ENCODE data around the gene RSU1.

Gene RSU1

DNA sequence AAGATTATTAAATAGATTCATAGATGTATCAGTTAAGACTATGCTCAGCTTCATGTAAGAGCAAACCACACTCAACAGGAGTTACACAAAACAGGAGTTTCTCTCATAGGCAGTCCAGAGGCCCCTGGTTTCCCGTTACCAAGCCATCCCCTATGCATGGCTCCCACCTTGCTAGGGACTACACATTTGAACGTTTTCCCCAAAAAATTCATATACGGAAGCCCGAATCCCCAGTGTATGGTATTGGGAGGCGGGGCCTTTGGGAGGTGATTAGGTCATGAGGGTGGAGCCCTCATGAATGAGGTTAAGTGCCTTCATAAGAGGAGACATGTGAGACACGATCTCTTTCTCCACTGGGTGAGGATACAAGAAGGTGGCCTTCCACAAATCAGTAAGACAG is 29.1 kb downstream of the RSU1 start:
- ATAC-seq, result no peak
- TF ChIP-seq ZNF8 (CRISPR knock-in tag; IDR thresholded peaks at IDR 0.05) (no peak), TCF4 (CRISPR knock-in tag; IDR thresholded peaks at IDR 0.05; ENCODE audit: borderline replicate concordance) (no peak), ZNF70 (CRISPR knock-in tag; IDR thresholded peaks at IDR 0.05) (no peak), OSR1 (CRISPR knock-in tag; IDR thresholded peaks at IDR 0.05) (no peak), ZC3H10 (CRISPR knock-in tag; IDR thresholded peaks at IDR 0.05) (no peak), ZFP30 (CRISPR knock-in tag; IDR thresholded peaks at IDR 0.05) (no peak), SNAI2 (CRISPR knock-in tag; IDR thresholded peaks at IDR 0.05) (no peak), ZFP3 (CRISPR knock-in tag; IDR thresholded peaks at IDR 0.05) (no peak), TOX (CRISPR knock-in tag; IDR thresholded peaks at IDR 0.05; ENCODE audit: borderline replicate concordance) (no peak), RARB (CRISPR knock-in tag; IDR thresholded peaks at IDR 0.05) (no peak), ESRRG (CRISPR knock-in tag; IDR thresholded peaks at IDR 0.05) (no peak)
- TF ChIP-seq, protein P1, sequence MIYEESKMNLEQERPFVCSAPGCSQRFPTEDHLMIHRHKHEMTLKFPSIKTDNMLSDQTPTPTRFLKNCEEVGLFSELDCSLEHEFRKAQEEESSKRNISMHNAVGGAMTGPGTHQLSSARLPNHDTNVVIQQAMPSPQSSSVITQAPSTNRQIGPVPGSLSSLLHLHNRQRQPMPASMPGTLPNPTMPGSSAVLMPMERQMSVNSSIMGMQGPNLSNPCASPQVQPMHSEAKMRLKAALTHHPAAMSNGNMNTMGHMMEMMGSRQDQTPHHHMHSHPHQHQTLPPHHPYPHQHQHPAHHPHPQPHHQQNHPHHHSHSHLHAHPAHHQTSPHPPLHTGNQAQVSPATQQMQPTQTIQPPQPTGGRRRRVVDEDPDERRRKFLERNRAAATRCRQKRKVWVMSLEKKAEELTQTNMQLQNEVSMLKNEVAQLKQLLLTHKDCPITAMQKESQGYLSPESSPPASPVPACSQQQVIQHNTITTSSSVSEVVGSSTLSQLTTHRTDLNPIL (CRISPR knock-in tag; IDR thresholded peaks at IDR 0.05; ENCODE audit: low read depth), result no peak
- TF ChIP-seq, protein P2, sequence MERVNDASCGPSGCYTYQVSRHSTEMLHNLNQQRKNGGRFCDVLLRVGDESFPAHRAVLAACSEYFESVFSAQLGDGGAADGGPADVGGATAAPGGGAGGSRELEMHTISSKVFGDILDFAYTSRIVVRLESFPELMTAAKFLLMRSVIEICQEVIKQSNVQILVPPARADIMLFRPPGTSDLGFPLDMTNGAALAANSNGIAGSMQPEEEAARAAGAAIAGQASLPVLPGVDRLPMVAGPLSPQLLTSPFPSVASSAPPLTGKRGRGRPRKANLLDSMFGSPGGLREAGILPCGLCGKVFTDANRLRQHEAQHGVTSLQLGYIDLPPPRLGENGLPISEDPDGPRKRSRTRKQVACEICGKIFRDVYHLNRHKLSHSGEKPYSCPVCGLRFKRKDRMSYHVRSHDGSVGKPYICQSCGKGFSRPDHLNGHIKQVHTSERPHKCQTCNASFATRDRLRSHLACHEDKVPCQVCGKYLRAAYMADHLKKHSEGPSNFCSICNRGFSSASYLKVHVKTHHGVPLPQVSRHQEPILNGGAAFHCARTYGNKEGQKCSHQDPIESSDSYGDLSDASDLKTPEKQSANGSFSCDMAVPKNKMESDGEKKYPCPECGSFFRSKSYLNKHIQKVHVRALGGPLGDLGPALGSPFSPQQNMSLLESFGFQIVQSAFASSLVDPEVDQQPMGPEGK (CRISPR knock-in tag; IDR thresholded peaks at IDR 0.05; ENCODE audit: borderline replicate concordance), result no peak

DNA sequence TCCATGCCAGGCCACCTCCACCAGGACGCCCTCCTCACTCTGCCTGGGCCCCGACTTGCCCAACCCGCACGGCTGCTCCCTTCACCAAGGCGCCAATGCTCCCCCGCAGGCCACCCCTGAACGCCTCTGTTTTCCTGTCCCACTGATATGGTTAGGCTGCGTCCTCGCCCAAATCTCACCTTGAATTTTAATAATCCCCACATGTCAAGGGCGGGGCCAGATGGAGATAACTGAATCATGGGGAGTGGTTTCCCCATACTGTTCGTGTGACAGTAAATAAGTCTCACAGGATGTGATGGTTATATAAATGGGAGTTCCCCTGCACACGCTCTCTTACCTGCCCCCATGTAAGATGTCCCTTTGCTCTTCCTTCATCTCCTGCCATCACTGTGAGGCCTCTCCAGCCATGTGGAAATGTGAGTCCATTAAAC is 29.8 kb downstream of the RSU1 start:
- no peak for ATAC-seq
- TF ChIP-seq PPARA (CRISPR knock-in tag; IDR thresholded peaks at IDR 0.05; ENCODE audit: borderline replicate concordance), result no peak
- TF ChIP-seq ZC3H10 (CRISPR knock-in tag; IDR thresholded peaks at IDR 0.05), result no peak
- no peak for TF ChIP-seq ZNF565 (CRISPR knock-in tag; conservative IDR thresholded peaks at IDR 0.05; ENCODE audit: low read depth)
- TF ChIP-seq, protein P3, sequence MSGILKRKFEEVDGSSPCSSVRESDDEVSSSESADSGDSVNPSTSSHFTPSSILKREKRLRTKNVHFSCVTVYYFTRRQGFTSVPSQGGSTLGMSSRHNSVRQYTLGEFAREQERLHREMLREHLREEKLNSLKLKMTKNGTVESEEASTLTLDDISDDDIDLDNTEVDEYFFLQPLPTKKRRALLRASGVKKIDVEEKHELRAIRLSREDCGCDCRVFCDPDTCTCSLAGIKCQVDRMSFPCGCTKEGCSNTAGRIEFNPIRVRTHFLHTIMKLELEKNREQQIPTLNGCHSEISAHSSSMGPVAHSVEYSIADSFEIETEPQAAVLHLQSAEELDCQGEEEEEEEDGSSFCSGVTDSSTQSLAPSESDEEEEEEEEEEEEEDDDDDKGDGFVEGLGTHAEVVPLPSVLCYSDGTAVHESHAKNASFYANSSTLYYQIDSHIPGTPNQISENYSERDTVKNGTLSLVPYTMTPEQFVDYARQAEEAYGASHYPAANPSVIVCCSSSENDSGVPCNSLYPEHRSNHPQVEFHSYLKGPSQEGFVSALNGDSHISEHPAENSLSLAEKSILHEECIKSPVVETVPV (CRISPR knock-in tag; IDR thresholded peaks at IDR 0.05), result no peak
- no peak for TF ChIP-seq BACH2 (CRISPR knock-in tag; IDR thresholded peaks at IDR 0.05; ENCODE audit: borderline replicate concordance)
- no peak for TF ChIP-seq TCF4 (CRISPR knock-in tag; IDR thresholded peaks at IDR 0.05; ENCODE audit: borderline replicate concordance)
- no peak for TF ChIP-seq ISL1 (CRISPR knock-in tag; IDR thresholded peaks at IDR 0.05)
- TF ChIP-seq OSR1 (CRISPR knock-in tag; IDR thresholded peaks at IDR 0.05), result no peak
- TF ChIP-seq GLIS3 (CRISPR knock-in tag; IDR thresholded peaks at IDR 0.05), result no peak
- TF ChIP-seq RARB (CRISPR knock-in tag; IDR thresholded peaks at IDR 0.05), result no peak
- no peak for TF ChIP-seq ZFP30 (CRISPR knock-in tag; IDR thresholded peaks at IDR 0.05)
- TF ChIP-seq, protein P1 (CRISPR knock-in tag; IDR thresholded peaks at IDR 0.05; ENCODE audit: low read depth), result no peak

DNA sequence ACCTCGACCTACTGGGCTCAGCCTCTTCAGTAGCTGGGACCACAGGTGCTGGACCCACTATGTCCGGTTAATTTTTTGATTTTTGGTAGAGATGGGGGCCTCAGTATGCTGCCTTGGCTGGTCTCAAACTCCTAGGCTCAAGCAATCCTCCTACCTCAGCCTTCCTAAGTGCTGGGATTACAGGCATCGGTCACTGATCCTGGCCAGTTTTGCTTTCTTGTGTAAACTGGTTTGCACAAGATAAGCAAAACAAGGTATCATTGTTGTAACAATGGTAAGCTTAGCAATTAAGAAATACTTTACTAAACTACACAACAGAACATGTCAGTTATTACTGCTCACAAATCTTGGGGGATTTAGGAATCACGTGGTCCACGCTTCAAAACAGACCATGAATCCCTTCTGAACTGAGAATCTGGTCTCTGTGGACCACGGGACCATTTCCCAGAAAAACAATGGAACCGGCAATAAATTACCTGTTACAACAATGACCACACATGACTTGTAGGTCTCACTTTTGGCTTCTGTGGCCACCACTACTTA is 36.8 kb downstream of the RSU1 start:
- TF ChIP-seq TCF4 (CRISPR knock-in tag; IDR thresholded peaks at IDR 0.05; ENCODE audit: borderline replicate concordance) (no peak), SNAI2 (CRISPR knock-in tag; IDR thresholded peaks at IDR 0.05) (no peak), ZNF565 (CRISPR knock-in tag; conservative IDR thresholded peaks at IDR 0.05; ENCODE audit: low read depth) (no peak), ESRRG (CRISPR knock-in tag; IDR thresholded peaks at IDR 0.05) (no peak), ARNTL (CRISPR knock-in tag; IDR thresholded peaks at IDR 0.05; ENCODE audit: borderline replicate concordance, low read depth) (no peak)
- TF ChIP-seq, protein P3 (CRISPR knock-in tag; IDR thresholded peaks at IDR 0.05), result no peak
- TF ChIP-seq, protein P1 (CRISPR knock-in tag; IDR thresholded peaks at IDR 0.05; ENCODE audit: low read depth), result no peak
- ATAC-seq, result no peak
